ENCODE results near the gene CTNNA2.

Gene CTNNA2

GRCh38 chr2:79849241-79849640, 336.4 kb downstream of the CTNNA2 start:
- ATAC-seq = no peak
- TF ChIP-seq TCF4 (CRISPR knock-in tag; IDR thresholded peaks at IDR 0.05; ENCODE audit: borderline replicate concordance) = no peak
- no peak for TF ChIP-seq OSR1 (CRISPR knock-in tag; IDR thresholded peaks at IDR 0.05)
- TF ChIP-seq CREB5 (CRISPR knock-in tag; IDR thresholded peaks at IDR 0.05; ENCODE audit: low read depth) = no peak
- TF ChIP-seq POU6F1 (CRISPR knock-in tag; IDR thresholded peaks at IDR 0.05; ENCODE audit: borderline replicate concordance, low read depth) = no peak
- no peak for TF ChIP-seq TOX (CRISPR knock-in tag; IDR thresholded peaks at IDR 0.05; ENCODE audit: borderline replicate concordance)
- TF ChIP-seq SNAI2 (CRISPR knock-in tag; IDR thresholded peaks at IDR 0.05) = no peak
- TF ChIP-seq GLIS3 (CRISPR knock-in tag; IDR thresholded peaks at IDR 0.05) = no peak
- no peak for TF ChIP-seq ZFP30 (CRISPR knock-in tag; IDR thresholded peaks at IDR 0.05)
- TF ChIP-seq CSDC2 (CRISPR knock-in tag; IDR thresholded peaks at IDR 0.05) = no peak
- TF ChIP-seq ZNF70 (CRISPR knock-in tag; IDR thresholded peaks at IDR 0.05) = no peak
- no peak for TF ChIP-seq ZC3H10 (CRISPR knock-in tag; IDR thresholded peaks at IDR 0.05)
- no peak for TF ChIP-seq ZNF565 (CRISPR knock-in tag; conservative IDR thresholded peaks at IDR 0.05; ENCODE audit: low read depth)
- no peak for TF ChIP-seq ARNTL (CRISPR knock-in tag; IDR thresholded peaks at IDR 0.05; ENCODE audit: borderline replicate concordance, low read depth)
- TF ChIP-seq ZNF8 (CRISPR knock-in tag; IDR thresholded peaks at IDR 0.05) = no peak
- TF ChIP-seq, protein P1, sequence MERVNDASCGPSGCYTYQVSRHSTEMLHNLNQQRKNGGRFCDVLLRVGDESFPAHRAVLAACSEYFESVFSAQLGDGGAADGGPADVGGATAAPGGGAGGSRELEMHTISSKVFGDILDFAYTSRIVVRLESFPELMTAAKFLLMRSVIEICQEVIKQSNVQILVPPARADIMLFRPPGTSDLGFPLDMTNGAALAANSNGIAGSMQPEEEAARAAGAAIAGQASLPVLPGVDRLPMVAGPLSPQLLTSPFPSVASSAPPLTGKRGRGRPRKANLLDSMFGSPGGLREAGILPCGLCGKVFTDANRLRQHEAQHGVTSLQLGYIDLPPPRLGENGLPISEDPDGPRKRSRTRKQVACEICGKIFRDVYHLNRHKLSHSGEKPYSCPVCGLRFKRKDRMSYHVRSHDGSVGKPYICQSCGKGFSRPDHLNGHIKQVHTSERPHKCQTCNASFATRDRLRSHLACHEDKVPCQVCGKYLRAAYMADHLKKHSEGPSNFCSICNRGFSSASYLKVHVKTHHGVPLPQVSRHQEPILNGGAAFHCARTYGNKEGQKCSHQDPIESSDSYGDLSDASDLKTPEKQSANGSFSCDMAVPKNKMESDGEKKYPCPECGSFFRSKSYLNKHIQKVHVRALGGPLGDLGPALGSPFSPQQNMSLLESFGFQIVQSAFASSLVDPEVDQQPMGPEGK (CRISPR knock-in tag; IDR thresholded peaks at IDR 0.05; ENCODE audit: borderline replicate concordance) = no peak
- no peak for TF ChIP-seq TSHZ2 (CRISPR knock-in tag; IDR thresholded peaks at IDR 0.05)

GRCh38 chr2:79849949-79850348, 337.1 kb downstream of the CTNNA2 start:
- TF ChIP-seq TSHZ2 (CRISPR knock-in tag; IDR thresholded peaks at IDR 0.05) = no peak
- TF ChIP-seq ZNF70 (CRISPR knock-in tag; IDR thresholded peaks at IDR 0.05) = no peak
- no peak for TF ChIP-seq ZNF8 (CRISPR knock-in tag; IDR thresholded peaks at IDR 0.05)
- TF ChIP-seq ZFP30 (CRISPR knock-in tag; IDR thresholded peaks at IDR 0.05) = no peak
- TF ChIP-seq TCF4 (CRISPR knock-in tag; IDR thresholded peaks at IDR 0.05; ENCODE audit: borderline replicate concordance) = no peak
- no peak for TF ChIP-seq ISL1 (CRISPR knock-in tag; IDR thresholded peaks at IDR 0.05)
- no peak for TF ChIP-seq GLIS3 (CRISPR knock-in tag; IDR thresholded peaks at IDR 0.05)
- TF ChIP-seq ESRRG (CRISPR knock-in tag; IDR thresholded peaks at IDR 0.05) = no peak
- no peak for TF ChIP-seq CREB5 (CRISPR knock-in tag; IDR thresholded peaks at IDR 0.05; ENCODE audit: low read depth)
- TF ChIP-seq POU6F1 (CRISPR knock-in tag; IDR thresholded peaks at IDR 0.05; ENCODE audit: borderline replicate concordance, low read depth) = no peak
- no peak for ATAC-seq
